Ovary (tissue), 3 donors: ENCODE measurements around the gene PAQR8.

Experiments used
- EP300 ChIP-seq: sonication (generic); formaldehyde crosslinking; IDR thresholded peaks from one replicate; pipeline ENCODE4 v1.6.1; 2017; ENCODE audit warnings: antibody characterized with exemption
- POLR2A ChIP-seq: fragments of 450-650 bp; IDR thresholded peaks from one replicate; pipeline ENCODE4 v1.6.1; 2017; ENCODE audit warnings: antibody characterized with exemption, mild to moderate bottlenecking, moderate library complexity
- TF ChIP-seq, protein P1 (sequence below), 3 donors: fragments of 450-650 bp in 2 of 3; fragments of 200-600 bp in 1 of 3; IDR thresholded peaks; one replicate each; pipeline versions ENCODE4 v1.5.1 to v1.8.0; 2016 to 2022; ENCODE audit warnings: antibody characterized with exemption in 3 of 3, mild to moderate bottlenecking in 1 of 3
- donor health status: DM: no; HTN: no; CAD: no.

GRCh38 chr6:52400313-52401041 lies 38.5 kb downstream of the PAQR8 start:
- TF ChIP-seq POLR2A (no peak), EP300 (no peak)
- TF ChIP-seq, protein P1, sequence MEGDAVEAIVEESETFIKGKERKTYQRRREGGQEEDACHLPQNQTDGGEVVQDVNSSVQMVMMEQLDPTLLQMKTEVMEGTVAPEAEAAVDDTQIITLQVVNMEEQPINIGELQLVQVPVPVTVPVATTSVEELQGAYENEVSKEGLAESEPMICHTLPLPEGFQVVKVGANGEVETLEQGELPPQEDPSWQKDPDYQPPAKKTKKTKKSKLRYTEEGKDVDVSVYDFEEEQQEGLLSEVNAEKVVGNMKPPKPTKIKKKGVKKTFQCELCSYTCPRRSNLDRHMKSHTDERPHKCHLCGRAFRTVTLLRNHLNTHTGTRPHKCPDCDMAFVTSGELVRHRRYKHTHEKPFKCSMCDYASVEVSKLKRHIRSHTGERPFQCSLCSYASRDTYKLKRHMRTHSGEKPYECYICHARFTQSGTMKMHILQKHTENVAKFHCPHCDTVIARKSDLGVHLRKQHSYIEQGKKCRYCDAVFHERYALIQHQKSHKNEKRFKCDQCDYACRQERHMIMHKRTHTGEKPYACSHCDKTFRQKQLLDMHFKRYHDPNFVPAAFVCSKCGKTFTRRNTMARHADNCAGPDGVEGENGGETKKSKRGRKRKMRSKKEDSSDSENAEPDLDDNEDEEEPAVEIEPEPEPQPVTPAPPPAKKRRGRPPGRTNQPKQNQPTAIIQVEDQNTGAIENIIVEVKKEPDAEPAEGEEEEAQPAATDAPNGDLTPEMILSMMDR (IDR thresholded peaks at IDR 0.05) = no peak
